Liver (tissue), 9 donors: ENCODE data around the gene FBXW7. TPM values are rescaled to one million over a fixed set of nuclear protein-coding genes. Genes with fewer than 3 reads are reported as not detected.

Experiments
- DNase-seq: peaks from one replicate; pipeline ENCODE4 v3.0.0-alpha.2; 2017; ENCODE audit warnings: low spot score
- H3K27ac ChIP-seq, 2 donors: one replicate each; pipeline ENCODE4 v1.7.0; 2013; ENCODE audit warnings: inconsistent platforms in 2 of 2, low read length in 2 of 2, control low read depth in 1 of 2, low read depth in 1 of 2, mild to moderate bottlenecking in 1 of 2
- H3K27me3 ChIP-seq, 4 donors: one replicate each; pipeline versions ENCODE4 v1.6.1 to v1.7.0; 2013; ENCODE audit warnings: low read length in 3 of 4, inconsistent platforms in 1 of 4, mild to moderate bottlenecking in 1 of 4, moderate library complexity in 1 of 4; ENCODE audit not compliant: control insufficient read depth in 4 of 4, insufficient read depth in 4 of 4
- H3K36me3 ChIP-seq, 4 donors: one replicate each; pipeline versions ENCODE4 v1.6.1 to v1.7.0; 2013; ENCODE audit warnings: low read length in 3 of 4, mild to moderate bottlenecking in 3 of 4, low read depth in 1 of 4, moderate library complexity in 1 of 4; ENCODE audit not compliant: control insufficient read depth in 4 of 4, insufficient read depth in 3 of 4
- H3K4me1 ChIP-seq, 4 donors: one replicate each; pipeline versions ENCODE4 v1.6.1 to v1.7.0; 2013; ENCODE audit warnings: low read length in 3 of 4, mild to moderate bottlenecking in 3 of 4, moderate library complexity in 1 of 4; ENCODE audit not compliant: control insufficient read depth in 4 of 4, insufficient read depth in 4 of 4
- H3K4me3 ChIP-seq, 3 donors: one replicate each; pipeline versions ENCODE4 v1.6.1 to v1.7.0; 2013; ENCODE audit warnings: low read length in 3 of 3, control low read depth in 1 of 3, low read depth in 1 of 3, mild to moderate bottlenecking in 1 of 3
- H3K9ac ChIP-seq, 2 donors: one replicate each; pipeline ENCODE4 v1.7.0; 2013; ENCODE audit warnings: low read length in 2 of 2, mild to moderate bottlenecking in 2 of 2, moderate library complexity in 2 of 2, control low read depth in 1 of 2, low read depth in 1 of 2
- H3K9me3 ChIP-seq, 4 donors: one replicate each; pipeline versions ENCODE4 v1.6.1 to v1.7.0; 2013; ENCODE audit warnings: low read length in 3 of 4; ENCODE audit not compliant: control insufficient read depth in 4 of 4
- EGR1 ChIP-seq, 2 donors: IDR thresholded peaks; 2 replicates each; pipeline ENCODE4 v1.6.1; 2016 to 2018; ENCODE audit warnings: antibody characterized with exemption in 2 of 2, low read depth in 2 of 2
- FOXA2 ChIP-seq: IDR thresholded peaks from 2 replicates; pipeline ENCODE4 v1.6.1; 2016; ENCODE audit warnings: antibody characterized with exemption
- HNF4A ChIP-seq, 2 donors: conservative IDR thresholded peaks; 2 replicates each; pipeline ENCODE4 v1.6.1; 2016; ENCODE audit warnings: antibody characterized with exemption in 2 of 2, mild to moderate bottlenecking in 2 of 2
- JUND ChIP-seq, 2 donors: IDR thresholded peaks; 2 replicates each; pipeline ENCODE4 v1.6.1; 2016; ENCODE audit warnings: antibody characterized with exemption in 2 of 2
- NR2F2 ChIP-seq: IDR thresholded peaks from 2 replicates; pipeline ENCODE4 v1.6.1; 2016; ENCODE audit warnings: antibody characterized with exemption
- RXRA ChIP-seq, 2 donors: IDR thresholded peaks; 2 replicates each; pipeline ENCODE4 v1.6.1; 2017 to 2018; ENCODE audit warnings: antibody characterized with exemption in 2 of 2, mild to moderate bottlenecking in 1 of 2
- SP1 ChIP-seq: IDR thresholded peaks from 2 replicates; pipeline ENCODE4 v1.6.1; 2018; ENCODE audit warnings: antibody characterized with exemption, mild to moderate bottlenecking
- WGBS: extraction: QIAGEN DNeasy Blood & Tissue Kit; methylation state at CpG from one replicate; pipeline ENCODE4 v1.1.7; 2013; 5-methylcytosine and 5-hydroxymethylcytosine counted together
- polyA plus RNA-seq, 2 donors: library from polyadenylated mRNA; stranded (reverse) in 1 of 2; unstranded in 1 of 2; fragments of 200-250 nt in 1 of 2; fragments of >200 nt in 1 of 2; fragmentation: Nextera tagmentation in 1 of 2; extraction: Ambion mirVana in 1 of 2; gene quantifications; one replicate each; pipeline versions ENCODE4 v1.2.1 to v1.2.3, GENCODE V29; 2013 to 2015
- total RNA-seq, 2 donors: library from RNA; depleted of rRNA; stranded (reverse); fragments of >200 nt; gene quantifications; one replicate each; pipeline ENCODE4 v1.2.3, GENCODE V29; 2014
- TF ChIP-seq, protein P1 (sequence below): IDR thresholded peaks from 2 replicates; pipeline ENCODE4 v1.6.1; 2016; ENCODE audit warnings: antibody characterized with exemption
- TF ChIP-seq, protein P2 (sequence below): IDR thresholded peaks from 2 replicates; pipeline ENCODE4 v1.6.1; 2016; ENCODE audit warnings: antibody characterized with exemption, mild to moderate bottlenecking
- TF ChIP-seq, protein P3 (sequence below): IDR thresholded peaks from 2 replicates; pipeline ENCODE4 v1.6.1; 2016; ENCODE audit warnings: antibody characterized with exemption
- donor health status: healthy.
- donor health status: healthy.
- donor health status: healthy.
- donor health status: healthy.
- donor health status: healthy.

FBXW7 gene
- total and polyA plus RNA-seq, 4 donors, result 4.0 to 56.9 (median 16.1) TPM

DNA sequence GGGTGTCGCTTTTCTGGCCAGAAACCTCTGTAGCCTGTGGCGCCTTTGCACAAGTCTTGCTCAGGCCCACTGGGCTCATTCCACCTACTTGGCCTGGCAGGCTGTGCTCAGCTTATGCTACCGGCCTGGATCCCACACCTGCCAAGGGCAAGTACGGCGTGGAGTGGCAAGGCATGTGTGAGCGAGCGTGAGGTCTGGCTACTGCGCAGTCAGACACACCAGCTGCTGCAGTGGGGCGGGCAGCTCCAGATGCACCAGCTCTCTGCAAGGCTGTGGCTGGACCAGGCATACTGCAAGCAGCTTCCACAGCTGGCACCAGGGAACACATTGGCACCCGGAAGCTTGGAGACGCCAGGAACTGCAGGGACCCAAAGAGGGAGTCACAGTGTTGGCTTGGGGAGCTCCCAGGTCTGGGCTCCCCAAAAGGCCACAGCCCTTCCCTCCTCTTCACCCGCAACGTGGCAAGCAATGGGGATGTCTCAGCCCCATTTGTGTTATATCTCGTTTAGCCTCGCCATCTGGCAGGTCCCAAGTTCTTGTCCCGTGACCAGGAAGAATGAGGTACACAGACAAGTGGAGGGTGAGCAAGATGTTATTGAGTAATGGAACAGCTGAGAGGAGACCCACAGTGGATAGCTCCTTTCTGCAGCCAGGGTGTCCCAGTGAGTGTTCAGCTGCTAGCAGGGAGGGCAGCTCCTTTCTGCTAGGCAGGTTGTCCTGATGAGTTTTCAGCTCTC, 3.8 kb upstream of the FBXW7 start (continued):
- TF ChIP-seq, protein P1, sequence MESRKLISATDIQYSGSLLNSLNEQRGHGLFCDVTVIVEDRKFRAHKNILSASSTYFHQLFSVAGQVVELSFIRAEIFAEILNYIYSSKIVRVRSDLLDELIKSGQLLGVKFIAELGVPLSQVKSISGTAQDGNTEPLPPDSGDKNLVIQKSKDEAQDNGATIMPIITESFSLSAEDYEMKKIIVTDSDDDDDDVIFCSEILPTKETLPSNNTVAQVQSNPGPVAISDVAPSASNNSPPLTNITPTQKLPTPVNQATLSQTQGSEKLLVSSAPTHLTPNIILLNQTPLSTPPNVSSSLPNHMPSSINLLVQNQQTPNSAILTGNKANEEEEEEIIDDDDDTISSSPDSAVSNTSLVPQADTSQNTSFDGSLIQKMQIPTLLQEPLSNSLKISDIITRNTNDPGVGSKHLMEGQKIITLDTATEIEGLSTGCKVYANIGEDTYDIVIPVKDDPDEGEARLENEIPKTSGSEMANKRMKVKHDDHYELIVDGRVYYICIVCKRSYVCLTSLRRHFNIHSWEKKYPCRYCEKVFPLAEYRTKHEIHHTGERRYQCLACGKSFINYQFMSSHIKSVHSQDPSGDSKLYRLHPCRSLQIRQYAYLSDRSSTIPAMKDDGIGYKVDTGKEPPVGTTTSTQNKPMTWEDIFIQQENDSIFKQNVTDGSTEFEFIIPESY, result no peak

DNA sequence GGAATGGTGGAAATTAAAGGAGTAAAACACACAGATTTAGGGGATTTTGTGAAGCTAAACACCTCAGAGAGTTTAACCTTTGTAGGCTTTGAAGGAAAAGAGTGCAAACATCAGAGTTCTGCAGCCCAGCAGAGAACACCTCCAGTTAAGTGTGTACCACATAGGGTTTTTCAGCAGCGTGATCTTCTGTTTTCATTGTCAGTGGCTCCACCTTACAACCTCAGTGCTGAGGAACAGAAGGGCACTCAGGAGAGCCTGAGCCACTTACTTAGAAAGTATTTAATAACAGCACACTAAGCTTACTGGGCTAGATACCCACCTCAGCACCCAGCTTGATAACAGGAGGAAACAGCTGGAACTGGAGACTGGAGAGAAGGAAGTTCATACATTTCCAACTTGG, 2.0 kb upstream of the FBXW7 start:
- peaks cover 4 to 26% (median 24%) of the 10 kb centered on the region in 4 donors for H3K4me1 ChIP-seq
- H3K27ac ChIP-seq, result no peak overlapping the region
- no peak overlapping the region for H3K9ac ChIP-seq
- H3K27me3 ChIP-seq, result no peaks in the 10 kb centered on the region
- H3K4me3 ChIP-seq, result no peak overlapping the region
- peaks cover 0 to 12% (median under 1%) of the 10 kb centered on the region in 4 donors for H3K36me3 ChIP-seq
- 97% methylated on average over 1 of the region's 1 CpG for WGBS
- TF ChIP-seq FOXA2, result no peak
- TF ChIP-seq SP1, result no peak
- no peak for TF ChIP-seq EGR1 (IDR thresholded peaks at IDR 0.05; ENCODE audit: low read depth in 2 of 2)
- TF ChIP-seq, protein P2, sequence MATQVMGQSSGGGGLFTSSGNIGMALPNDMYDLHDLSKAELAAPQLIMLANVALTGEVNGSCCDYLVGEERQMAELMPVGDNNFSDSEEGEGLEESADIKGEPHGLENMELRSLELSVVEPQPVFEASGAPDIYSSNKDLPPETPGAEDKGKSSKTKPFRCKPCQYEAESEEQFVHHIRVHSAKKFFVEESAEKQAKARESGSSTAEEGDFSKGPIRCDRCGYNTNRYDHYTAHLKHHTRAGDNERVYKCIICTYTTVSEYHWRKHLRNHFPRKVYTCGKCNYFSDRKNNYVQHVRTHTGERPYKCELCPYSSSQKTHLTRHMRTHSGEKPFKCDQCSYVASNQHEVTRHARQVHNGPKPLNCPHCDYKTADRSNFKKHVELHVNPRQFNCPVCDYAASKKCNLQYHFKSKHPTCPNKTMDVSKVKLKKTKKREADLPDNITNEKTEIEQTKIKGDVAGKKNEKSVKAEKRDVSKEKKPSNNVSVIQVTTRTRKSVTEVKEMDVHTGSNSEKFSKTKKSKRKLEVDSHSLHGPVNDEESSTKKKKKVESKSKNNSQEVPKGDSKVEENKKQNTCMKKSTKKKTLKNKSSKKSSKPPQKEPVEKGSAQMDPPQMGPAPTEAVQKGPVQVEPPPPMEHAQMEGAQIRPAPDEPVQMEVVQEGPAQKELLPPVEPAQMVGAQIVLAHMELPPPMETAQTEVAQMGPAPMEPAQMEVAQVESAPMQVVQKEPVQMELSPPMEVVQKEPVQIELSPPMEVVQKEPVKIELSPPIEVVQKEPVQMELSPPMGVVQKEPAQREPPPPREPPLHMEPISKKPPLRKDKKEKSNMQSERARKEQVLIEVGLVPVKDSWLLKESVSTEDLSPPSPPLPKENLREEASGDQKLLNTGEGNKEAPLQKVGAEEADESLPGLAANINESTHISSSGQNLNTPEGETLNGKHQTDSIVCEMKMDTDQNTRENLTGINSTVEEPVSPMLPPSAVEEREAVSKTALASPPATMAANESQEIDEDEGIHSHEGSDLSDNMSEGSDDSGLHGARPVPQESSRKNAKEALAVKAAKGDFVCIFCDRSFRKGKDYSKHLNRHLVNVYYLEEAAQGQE, result no peak
- no peak for TF ChIP-seq RXRA (IDR thresholded peaks at IDR 0.05)
- TF ChIP-seq, protein P3, sequence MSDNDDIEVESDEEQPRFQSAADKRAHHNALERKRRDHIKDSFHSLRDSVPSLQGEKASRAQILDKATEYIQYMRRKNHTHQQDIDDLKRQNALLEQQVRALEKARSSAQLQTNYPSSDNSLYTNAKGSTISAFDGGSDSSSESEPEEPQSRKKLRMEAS, result no peak
- H3K9me3 ChIP-seq, result peaks cover 0 to 13% (median 10%) of the 10 kb centered on the region in 4 donors
- DNase-seq, result no peak

DNA sequence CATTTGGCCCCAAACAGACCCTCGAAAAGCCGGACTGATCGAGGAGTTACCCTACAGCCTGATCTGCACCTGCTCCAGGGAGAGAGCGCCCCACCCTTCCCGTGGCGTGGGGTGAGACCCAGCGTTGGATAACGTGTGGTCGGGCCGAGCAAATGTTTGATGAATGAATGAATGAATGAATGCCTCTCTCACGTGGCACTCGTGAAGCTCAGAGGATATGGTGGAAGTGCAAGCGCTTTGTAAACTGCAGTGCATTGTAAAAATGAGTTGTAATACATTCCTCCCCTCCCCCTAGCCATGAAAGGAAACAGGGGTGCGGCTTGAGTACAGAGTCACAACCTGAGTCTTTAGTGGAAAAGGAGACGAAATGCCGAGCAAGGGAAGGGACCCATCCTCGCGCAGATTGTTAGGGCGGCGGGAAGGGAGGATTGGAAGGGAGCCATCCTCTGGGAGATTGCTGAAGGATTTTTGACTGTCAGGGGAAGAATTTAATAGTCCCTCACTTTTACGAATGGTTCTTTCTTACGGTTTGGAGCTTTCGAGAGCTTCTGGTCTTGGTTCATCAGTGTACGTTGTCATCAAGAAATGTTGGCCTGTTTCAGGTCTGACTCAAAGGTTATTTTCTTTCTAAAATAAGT, 772 bp upstream of the FBXW7 start:
- peak overlapping the region; percentile 82 to 92 for H3K27ac ChIP-seq
- peaks cover 4 to 32% (median 24%) of the 10 kb centered on the region in 4 donors for H3K4me1 ChIP-seq
- DNase-seq, result no peak

More for the DNA sequence above, 772 bp upstream of the FBXW7 start:
- peaks cover 0 to 12% (median under 1%) of the 10 kb centered on the region in 4 donors for H3K36me3 ChIP-seq
- WGBS, result 2% methylated on average over 24 of the region's 24 CpGs
- H3K9me3 ChIP-seq, result peaks cover 0 to 13% (median 10%) of the 10 kb centered on the region in 4 donors
- peak overlapping the region; percentile 37 to 75 for H3K9ac ChIP-seq
- TF ChIP-seq HNF4A (conservative IDR thresholded peaks at IDR 0.05) (no peak), JUND (IDR thresholded peaks at IDR 0.05) (no peak), EGR1 (IDR thresholded peaks at IDR 0.05; ENCODE audit: low read depth in 2 of 2) (no peak), NR2F2 (no peak)
- TF ChIP-seq, protein P3, result no peak
- no peaks in the 10 kb centered on the region for H3K27me3 ChIP-seq
- H3K4me3 ChIP-seq, result peak overlapping the region; percentile 92 to 99 (median 95)
